Right cardiac atrium (tissue), 5 donors: Measurements from ENCODE around the gene ZMAT2. TPM values are rescaled to one million over a fixed set of nuclear protein-coding genes. Genes with fewer than 3 reads are reported as not detected.
"Not testable (repeated sequence)": the region's sequence is repeated elsewhere in the genome, so short reads cannot be mapped to it uniquely, and the experiment has no call there.

Experiments
- ATAC-seq, 2 donors: fragments of 200-7000 bp; cut with Tn5 transposase; one replicate each; pipeline versions ENCODE4 v1.8.0 to v1.9.1; 2020; ENCODE audit warnings: moderate library complexity in 2 of 2, mild to moderate bottlenecking in 1 of 2
- DNase-seq, 3 donors: peaks; one replicate each; pipeline ENCODE4 v3.0.0-alpha.2; 2020
- H3K27ac ChIP-seq: one replicate; pipeline ENCODE4 v1.5.1; 2013; ENCODE audit warnings: mild to moderate bottlenecking, low read length, control low read depth, moderate library complexity
- H3K27me3 ChIP-seq: one replicate; pipeline ENCODE4 v1.6.1; 2013; ENCODE audit not compliant: control insufficient read depth, insufficient read depth
- H3K4me1 ChIP-seq: one replicate; pipeline ENCODE4 v1.6.1; 2013; ENCODE audit warnings: low read length; ENCODE audit not compliant: control insufficient read depth, insufficient read depth
- H3K4me3 ChIP-seq: one replicate; pipeline ENCODE4 v1.5.1; 2013; ENCODE audit warnings: low read length, control low read depth
- H3K9me3 ChIP-seq: one replicate; pipeline ENCODE4 v1.6.1; 2013; ENCODE audit warnings: low read length; ENCODE audit not compliant: control insufficient read depth
- WGBS: extraction: QIAGEN DNeasy Blood & Tissue Kit; methylation state at CpG from one replicate; pipeline ENCODE4 v1.1.7; 2013; 5-methylcytosine and 5-hydroxymethylcytosine counted together
- intact Hi-C, 4 donors: fragments of 100-400 bp; cut with DNase I; formaldehyde crosslinking; loops; one replicate each; pipeline versions ENCODE4 v1.11.0 to v1.14.0; 2022 to 2023
- polyA plus RNA-seq: library from polyadenylated mRNA; stranded (reverse); fragments of 200-250 nt; gene quantifications from one replicate; pipeline ENCODE4 v1.2.3, GENCODE V29; 2013
- total RNA-seq, 4 donors: library from RNA; stranded (reverse); fragmentation: NEBNext Ultra II Directional; extraction: Animal tissue kit (Norgen Biotek cat#: 25700); gene quantifications; one replicate each; pipeline ENCODE4 v1.2.1, GENCODE V29; 2021
- donor health status: healthy with polysubstance abuse.
- donor health status: DM: no; HTN: yes; CAD: no.
- donor health status: DM: no; HTN: no; CAD: no.
- donor health status: DM: no; HTN: yes; CAD: no; lungs with severe emphysema.
- donor health status: DM: yes; HTN: yes; CAD: no.

The ZMAT2 gene
- total and polyA plus RNA-seq, 5 donors = 31.3 to 52.2 (median 34.9) TPM

GRCh38 chr5:140710899-140711552 lies 10.8 kb downstream of the ZMAT2 start:
- intact Hi-C loops = loop anchor here in 1 of 4 donors (10.0 kb wide), 1 partner anchor 346 kb away; the partner anchor contains the start of gene SLC4A9
- DNase-seq (peak; percentile 86 to 93 (median 92)), ATAC-seq (peak; percentile 96 to 97)
- WGBS = under 1% methylated on average over 27 of the region's 27 CpGs
- H3K27me3 ChIP-seq = no peaks in the 10 kb centered on the region
- no peaks in the 10 kb centered on the region for H3K9me3 ChIP-seq
- H3K4me3 ChIP-seq = peak overlapping the region; percentile 85
- H3K27ac ChIP-seq = peak overlapping the region; percentile 99
- no peaks in the 10 kb centered on the region for H3K4me1 ChIP-seq

- H3K4me3 ChIP-seq = no peak overlapping the region
- no peak for DNase-seq
- intact Hi-C loops = loop anchor here in 1 of 4 donors (10.0 kb wide), 1 partner anchor 347 kb away; the partner anchor contains the start of gene SLC4A9
- no peaks in the 10 kb centered on the region for H3K27me3 ChIP-seq
- ATAC-seq = no peak
- H3K27ac ChIP-seq = no peak overlapping the region
- H3K9me3 ChIP-seq = no peaks in the 10 kb centered on the region
- H3K4me1 ChIP-seq = no peaks in the 10 kb centered on the region
- 92% methylated on average over 1 of the region's 1 CpG for WGBS
Measured at GRCh38 chr5:140711794-140712193, 11.5 kb downstream of the ZMAT2 start.

- no peak for DNase-seq
- no peak for ATAC-seq
- H3K9me3 ChIP-seq = no peaks in the 10 kb centered on the region
- no peaks in the 10 kb centered on the region for H3K27me3 ChIP-seq
- no peaks in the 10 kb centered on the region for H3K4me1 ChIP-seq
- H3K27ac ChIP-seq = no peak overlapping the region
- intact Hi-C loops = loop anchor here in 1 of 4 donors (10.0 kb wide), 1 partner anchor 349 kb away; the partner anchor contains the start of gene SLC4A9
- 92% methylated on average over 1 of the region's 1 CpG for WGBS
- no peak overlapping the region for H3K4me3 ChIP-seq
Measured at GRCh38 chr5:140713562-140714094, 13.4 kb downstream of the ZMAT2 start.

GRCh38 chr5:140716238-140716637 lies 16.0 kb downstream of the ZMAT2 start:
- intact Hi-C loops = loop anchor here in 1 of 4 donors (10.0 kb wide), 1 partner anchor 351 kb away; the partner anchor contains the start of gene SLC4A9
- not testable (repeated sequence) for H3K9me3 ChIP-seq, H3K4me1 ChIP-seq, DNase-seq, ATAC-seq, H3K4me3 ChIP-seq, H3K27ac ChIP-seq, H3K27me3 ChIP-seq
- 92% methylated on average over 2 of the region's 2 CpGs for WGBS

GRCh38 chr5:140718266-140718592 lies 18.0 kb downstream of the ZMAT2 start:
- H3K27me3 ChIP-seq = no peaks in the 10 kb centered on the region
- intact Hi-C loops = loop anchor here in 1 of 4 donors (10.0 kb wide), 1 partner anchor 353 kb away; the partner anchor contains the start of gene SLC4A9
- no peaks in the 10 kb centered on the region for H3K4me1 ChIP-seq
- ATAC-seq (no peak), DNase-seq (no peak)
- H3K9me3 ChIP-seq = no peaks in the 10 kb centered on the region
- no peak overlapping the region for H3K4me3 ChIP-seq
- 79% methylated on average over 7 of the region's 7 CpGs for WGBS
- H3K27ac ChIP-seq = no peak overlapping the region

GRCh38 chr5:140720738-140721137 lies 20.5 kb downstream of the ZMAT2 start:
- not testable (repeated sequence) for H3K4me1 ChIP-seq, H3K4me3 ChIP-seq, H3K27me3 ChIP-seq, ATAC-seq, H3K27ac ChIP-seq, DNase-seq, H3K9me3 ChIP-seq
- intact Hi-C loops = loop anchor here in 1 of 4 donors (10.0 kb wide), 1 partner anchor 356 kb away; the partner anchor contains the start of gene SLC4A9
- WGBS = 62% methylated on average over 6 of the region's 6 CpGs

- H3K27ac ChIP-seq, ATAC-seq, DNase-seq, H3K9me3 ChIP-seq, H3K4me3 ChIP-seq, H3K27me3 ChIP-seq, H3K4me1 ChIP-seq: not testable (repeated sequence)
- intact Hi-C loops = loop anchor here in 1 of 4 donors (10.0 kb wide), 1 partner anchor 357 kb away; the partner anchor contains the start of gene SLC4A9
- WGBS = 82% methylated on average over 5 of the region's 5 CpGs
Measured at GRCh38 chr5:140721395-140721794, 21.1 kb downstream of the ZMAT2 start.

- intact Hi-C loops = loop anchor here in 1 of 4 donors (10.0 kb wide), 1 partner anchor 361 kb away; the partner anchor contains the start of gene SLC4A9
- Histone ChIP-seq H3K27me3 (no peaks in the 10 kb centered on the region), H3K4me3 (no peak overlapping the region), H3K4me1 (no peaks in the 10 kb centered on the region), H3K9me3 (no peaks in the 10 kb centered on the region), H3K27ac (no peak overlapping the region)
- ATAC-seq = peak; percentile 60 to 89
- 9% methylated on average over 23 of the region's 23 CpGs for WGBS
- DNase-seq = peak; percentile 39 to 66 (median 63)
Measured at GRCh38 chr5:140725799-140726471, 25.7 kb downstream of the ZMAT2 start.

- Histone ChIP-seq H3K9me3 (no peaks in the 10 kb centered on the region), H3K27me3 (no peaks in the 10 kb centered on the region), H3K4me3 (no peak overlapping the region), H3K27ac (no peak overlapping the region), H3K4me1 (no peaks in the 10 kb centered on the region)
- WGBS = 67% methylated on average over 4 of the region's 4 CpGs
- intact Hi-C loops = no loop called here
- ATAC-seq = no peak
- no peak for DNase-seq
Measured at GRCh38 chr5:140733098-140733497, 32.9 kb downstream of the ZMAT2 start.

GRCh38 chr5:140734354-140734753 lies 34.1 kb downstream of the ZMAT2 start:
- no peaks in the 10 kb centered on the region for H3K27me3 ChIP-seq

GRCh38 chr5:140737486-140737885 lies 37.2 kb downstream of the ZMAT2 start:
- Histone ChIP-seq H3K9me3 (no peaks in the 10 kb centered on the region), H3K4me3 (no peak overlapping the region), H3K27me3 (no peaks in the 10 kb centered on the region), H3K27ac (no peak overlapping the region), H3K4me1 (no peaks in the 10 kb centered on the region)
- DNase-seq (no peak), ATAC-seq (no peak)
- intact Hi-C loops = no loop called here
- 60% methylated on average over 1 of the region's 1 CpG for WGBS

More at GRCh38 chr5:140734354-140734753, 34.1 kb downstream of the ZMAT2 start:
- intact Hi-C loops = no loop called here
- Histone ChIP-seq H3K4me1 (no peaks in the 10 kb centered on the region), H3K4me3 (no peak overlapping the region), H3K27ac (no peak overlapping the region), H3K9me3 (no peaks in the 10 kb centered on the region)
- ATAC-seq (peak; percentile 73), DNase-seq (no peak)
- 53% methylated on average over 7 of the region's 7 CpGs for WGBS
